ENCODE results near the gene TFF3. TPM values are rescaled to one million over a fixed set of nuclear protein-coding genes. Genes with fewer than 3 reads are reported as not detected.

Gene TFF3
- polyA plus RNA-seq, 1 donor from 2014 or later, result not detected

DNA sequence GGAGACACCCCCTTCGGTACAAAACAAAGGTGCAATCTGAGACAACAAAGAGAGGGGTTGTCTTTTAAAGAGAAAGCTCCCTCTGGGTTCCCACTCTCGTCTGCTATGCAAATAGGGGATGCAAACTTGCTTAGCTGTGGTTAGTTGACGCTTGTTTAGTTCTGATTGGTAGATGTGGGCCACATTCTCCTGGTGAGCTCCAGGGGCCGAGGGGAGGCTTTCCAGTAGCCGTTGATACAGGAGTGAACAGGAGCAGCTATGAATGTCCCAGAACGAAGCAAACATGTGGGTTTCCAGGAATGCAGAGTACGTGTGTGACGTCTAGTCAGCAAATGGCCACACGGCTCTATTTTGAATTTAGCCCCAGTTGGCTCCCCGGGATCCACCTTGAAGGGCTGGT, 20.8 kb upstream of the TFF3 start:
- no peaks in the 10 kb centered on the region for H4K20me1 ChIP-seq (ENCODE audit: insufficient read depth)
- no peak overlapping the region for H2AFZ ChIP-seq (ENCODE audit: low read depth, low read length)
- no peaks in the 10 kb centered on the region for H3F3A ChIP-seq (ENCODE audit: insufficient read depth, low read length, poor library complexity, severe bottlenecking)
- no peak overlapping the region for H3K9ac ChIP-seq (ENCODE audit: low read length)
- H3K4me3 ChIP-seq (ENCODE audit: low read length), result no peak overlapping the region
- H3K4me2 ChIP-seq (ENCODE audit: low read length), result no peak overlapping the region
- peaks cover 6% of the 10 kb centered on the region for H3K9me3 ChIP-seq (ENCODE audit: low read length)
- no peaks in the 10 kb centered on the region for H3K79me2 ChIP-seq (replicated peaks; ENCODE audit: insufficient read depth, low read length)
- no peaks in the 10 kb centered on the region for H3K9me2 ChIP-seq (ENCODE audit: insufficient read depth, low read length)
- no peaks in the 10 kb centered on the region for H3K27me3 ChIP-seq (ENCODE audit: insufficient read depth, low read depth, low read length)
- no peak overlapping the region for H3K27ac ChIP-seq (ENCODE audit: low read length)
- TF ChIP-seq EZH2 (IDR thresholded peaks at IDR 0.05; ENCODE audit: borderline replicate concordance, insufficient read depth, low read length, poor library complexity, severe bottlenecking) (no peak), RAD21 (conservative IDR thresholded peaks at IDR 0.05) (no peak), TAF1 (IDR thresholded peaks at IDR 0.05; ENCODE audit: low read depth) (no peak)
- H3K36me3 ChIP-seq (ENCODE audit: insufficient read depth, low read length), result no peaks in the 10 kb centered on the region

DNA sequence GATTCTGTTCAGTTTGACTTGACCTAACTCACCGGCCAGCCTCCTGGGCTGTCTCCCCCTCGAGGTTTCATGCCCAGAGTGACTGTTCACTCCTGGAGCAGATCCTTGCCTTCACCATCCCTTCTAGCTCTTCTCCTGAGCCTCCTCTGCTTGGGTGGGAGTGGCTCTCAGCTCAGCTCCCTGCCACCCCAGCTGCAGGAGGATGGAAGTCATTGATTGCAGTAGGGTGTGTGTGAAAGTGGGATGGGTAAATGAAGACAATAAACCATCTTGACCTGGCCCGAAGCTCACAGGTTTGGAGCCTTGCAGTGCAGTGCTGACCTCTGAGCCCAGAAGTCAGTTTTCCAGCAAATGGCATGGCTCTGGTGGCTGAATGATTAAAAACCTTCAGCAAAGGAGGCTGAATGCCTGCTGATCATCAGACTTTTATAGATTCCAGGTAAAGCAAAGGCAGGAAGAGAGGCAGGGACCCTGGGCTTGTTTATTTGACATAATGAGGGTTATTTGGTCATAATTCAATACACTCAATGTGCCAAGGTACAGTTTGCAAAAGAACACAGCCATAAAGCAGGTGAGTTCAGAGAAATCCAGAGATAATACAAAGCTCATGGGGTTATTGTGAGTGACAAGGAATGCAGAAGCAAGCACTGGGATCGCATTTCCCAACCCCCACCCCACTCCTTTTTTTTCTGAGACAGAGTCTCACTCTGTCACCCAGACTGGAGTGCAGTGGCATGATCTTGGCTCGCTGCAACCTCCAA, 17.5 kb upstream of the TFF3 start:
- Histone ChIP-seq H3K9me2 (ENCODE audit: insufficient read depth, low read length) (no peaks in the 10 kb centered on the region), H3K27me3 (ENCODE audit: insufficient read depth, low read depth, low read length) (no peaks in the 10 kb centered on the region), H3K4me2 (ENCODE audit: low read length) (no peak overlapping the region), H3K36me3 (ENCODE audit: insufficient read depth, low read length) (no peaks in the 10 kb centered on the region), H2AFZ (ENCODE audit: low read depth, low read length) (no peak overlapping the region), H3K27ac (ENCODE audit: low read length) (no peak overlapping the region), H3K9ac (ENCODE audit: low read length) (no peak overlapping the region), H3K4me3 (ENCODE audit: low read length) (no peak overlapping the region), H3F3A (ENCODE audit: insufficient read depth, low read length, poor library complexity, severe bottlenecking) (no peaks in the 10 kb centered on the region), H4K20me1 (ENCODE audit: insufficient read depth) (no peaks in the 10 kb centered on the region), H3K9me3 (ENCODE audit: low read length) (peaks cover 6% of the 10 kb centered on the region), H3K79me2 (replicated peaks; ENCODE audit: insufficient read depth, low read length) (no peaks in the 10 kb centered on the region)
- TF ChIP-seq POLR2AphosphoS5 (IDR thresholded peaks at IDR 0.05) (no peak), EZH2 (IDR thresholded peaks at IDR 0.05; ENCODE audit: borderline replicate concordance, insufficient read depth, low read length, poor library complexity, severe bottlenecking) (no peak), SMC3 (conservative IDR thresholded peaks at IDR 0.05; ENCODE audit: poor library complexity) (no peak), RAD21 (conservative IDR thresholded peaks at IDR 0.05) (no peak), EP300 (conservative IDR thresholded peaks at IDR 0.05; ENCODE audit: poor library complexity, severe bottlenecking) (no peak), TAF1 (IDR thresholded peaks at IDR 0.05; ENCODE audit: low read depth) (no peak), MXI1 (conservative IDR thresholded peaks at IDR 0.05; ENCODE audit: poor library complexity, severe bottlenecking) (no peak)
- TF ChIP-seq, protein P1, sequence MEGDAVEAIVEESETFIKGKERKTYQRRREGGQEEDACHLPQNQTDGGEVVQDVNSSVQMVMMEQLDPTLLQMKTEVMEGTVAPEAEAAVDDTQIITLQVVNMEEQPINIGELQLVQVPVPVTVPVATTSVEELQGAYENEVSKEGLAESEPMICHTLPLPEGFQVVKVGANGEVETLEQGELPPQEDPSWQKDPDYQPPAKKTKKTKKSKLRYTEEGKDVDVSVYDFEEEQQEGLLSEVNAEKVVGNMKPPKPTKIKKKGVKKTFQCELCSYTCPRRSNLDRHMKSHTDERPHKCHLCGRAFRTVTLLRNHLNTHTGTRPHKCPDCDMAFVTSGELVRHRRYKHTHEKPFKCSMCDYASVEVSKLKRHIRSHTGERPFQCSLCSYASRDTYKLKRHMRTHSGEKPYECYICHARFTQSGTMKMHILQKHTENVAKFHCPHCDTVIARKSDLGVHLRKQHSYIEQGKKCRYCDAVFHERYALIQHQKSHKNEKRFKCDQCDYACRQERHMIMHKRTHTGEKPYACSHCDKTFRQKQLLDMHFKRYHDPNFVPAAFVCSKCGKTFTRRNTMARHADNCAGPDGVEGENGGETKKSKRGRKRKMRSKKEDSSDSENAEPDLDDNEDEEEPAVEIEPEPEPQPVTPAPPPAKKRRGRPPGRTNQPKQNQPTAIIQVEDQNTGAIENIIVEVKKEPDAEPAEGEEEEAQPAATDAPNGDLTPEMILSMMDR (IDR thresholded peaks at IDR 0.05; ENCODE audit: poor library complexity, severe bottlenecking), result no peak
- TF ChIP-seq, protein P2, sequence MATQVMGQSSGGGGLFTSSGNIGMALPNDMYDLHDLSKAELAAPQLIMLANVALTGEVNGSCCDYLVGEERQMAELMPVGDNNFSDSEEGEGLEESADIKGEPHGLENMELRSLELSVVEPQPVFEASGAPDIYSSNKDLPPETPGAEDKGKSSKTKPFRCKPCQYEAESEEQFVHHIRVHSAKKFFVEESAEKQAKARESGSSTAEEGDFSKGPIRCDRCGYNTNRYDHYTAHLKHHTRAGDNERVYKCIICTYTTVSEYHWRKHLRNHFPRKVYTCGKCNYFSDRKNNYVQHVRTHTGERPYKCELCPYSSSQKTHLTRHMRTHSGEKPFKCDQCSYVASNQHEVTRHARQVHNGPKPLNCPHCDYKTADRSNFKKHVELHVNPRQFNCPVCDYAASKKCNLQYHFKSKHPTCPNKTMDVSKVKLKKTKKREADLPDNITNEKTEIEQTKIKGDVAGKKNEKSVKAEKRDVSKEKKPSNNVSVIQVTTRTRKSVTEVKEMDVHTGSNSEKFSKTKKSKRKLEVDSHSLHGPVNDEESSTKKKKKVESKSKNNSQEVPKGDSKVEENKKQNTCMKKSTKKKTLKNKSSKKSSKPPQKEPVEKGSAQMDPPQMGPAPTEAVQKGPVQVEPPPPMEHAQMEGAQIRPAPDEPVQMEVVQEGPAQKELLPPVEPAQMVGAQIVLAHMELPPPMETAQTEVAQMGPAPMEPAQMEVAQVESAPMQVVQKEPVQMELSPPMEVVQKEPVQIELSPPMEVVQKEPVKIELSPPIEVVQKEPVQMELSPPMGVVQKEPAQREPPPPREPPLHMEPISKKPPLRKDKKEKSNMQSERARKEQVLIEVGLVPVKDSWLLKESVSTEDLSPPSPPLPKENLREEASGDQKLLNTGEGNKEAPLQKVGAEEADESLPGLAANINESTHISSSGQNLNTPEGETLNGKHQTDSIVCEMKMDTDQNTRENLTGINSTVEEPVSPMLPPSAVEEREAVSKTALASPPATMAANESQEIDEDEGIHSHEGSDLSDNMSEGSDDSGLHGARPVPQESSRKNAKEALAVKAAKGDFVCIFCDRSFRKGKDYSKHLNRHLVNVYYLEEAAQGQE (IDR thresholded peaks at IDR 0.05; ENCODE audit: borderline replicate concordance), result no peak

All from neural cell (in vitro differentiated cells).